ENCODE measurements around the gene PRKCA. TPM values are rescaled to one million over a fixed set of nuclear protein-coding genes. Genes with fewer than 3 reads are reported as not detected.

The PRKCA gene
- total and polyA plus RNA-seq, 4 experiments from 2014 or later, result 1.1 to 107 (median 56.1) TPM

DNA sequence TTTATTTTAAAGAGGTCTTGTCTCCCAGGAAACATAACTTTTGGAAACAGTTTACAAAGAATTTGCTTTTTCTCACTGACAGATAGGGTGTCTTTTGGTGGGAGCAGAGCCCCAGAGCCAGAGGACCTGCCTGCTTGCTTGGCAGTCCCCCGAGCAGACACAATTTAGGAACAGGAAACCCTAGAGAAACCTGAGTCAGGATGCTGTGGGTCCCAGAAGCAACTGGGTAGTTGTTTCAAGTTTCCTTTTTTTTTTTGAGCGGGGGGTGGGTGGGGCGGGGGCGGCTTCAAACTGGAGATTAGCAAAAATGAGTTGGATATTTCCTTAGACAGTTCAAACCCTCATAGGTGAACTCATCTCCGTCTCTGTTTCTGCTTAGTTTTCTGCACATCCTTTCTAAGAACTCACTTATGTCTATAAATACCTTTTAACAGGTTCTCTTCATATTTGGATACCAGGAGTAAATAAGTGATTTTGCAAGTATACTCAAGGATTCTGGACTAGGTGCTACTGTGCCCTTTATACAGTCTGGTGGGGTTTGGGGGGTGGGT is 135.1 kb downstream of the PRKCA start:
- no peaks in the 10 kb centered on the region for H3K9me3 ChIP-seq (ENCODE audit: control insufficient read depth in 1 of 2, low read length in 2 of 2)
- Mint-ChIP-seq H3K27me3 (no peaks in the 10 kb centered on the region), H3K27ac (peak overlapping the region in 2 of 7 donors; percentile 25 to 64), H3K4me3 (peak overlapping the region in 3 of 8 donors; percentile 21 to 40 (median 25)), H3K4me1 (peaks cover 15 to 52% (median 24%) of the 10 kb centered on the region in 4 donors), H3K36me3 (peaks cover 6 to 10% of the 10 kb centered on the region in 2 donors), H3K9me3 (peaks cover 0 to 2% (median 0%) of the 10 kb centered on the region in 8 donors)
- intact Hi-C loops (cut with micrococcal nuclease), result no loop called here
- no peaks in the 10 kb centered on the region for H3K27me3 ChIP-seq (ENCODE audit: insufficient read depth, low read length)
- no peak for DNase-seq
- H3K27ac ChIP-seq (ENCODE audit: low read depth, low read length), result no peak overlapping the region
- H3K4me1 ChIP-seq (ENCODE audit: insufficient read depth, low read length), result peaks cover 41% of the 10 kb centered on the region
- POLR2A ChIA-PET (ENCODE audit: partially characterized antibody), result no interaction called here
- no peak overlapping the region for H3K4me3 ChIP-seq (ENCODE audit: low read length in 2 of 2)
- no peaks in the 10 kb centered on the region for H3K36me3 ChIP-seq (ENCODE audit: insufficient read depth, low read length)
- CTCF ChIA-PET (ENCODE audit: partially characterized antibody), result interaction anchor here (1.2 to 1.4 kb wide), 2 partner anchors 129 to 236 kb away, joined by 3 to 4 read pairs; no protein-coding TSS in a partner anchor

DNA sequence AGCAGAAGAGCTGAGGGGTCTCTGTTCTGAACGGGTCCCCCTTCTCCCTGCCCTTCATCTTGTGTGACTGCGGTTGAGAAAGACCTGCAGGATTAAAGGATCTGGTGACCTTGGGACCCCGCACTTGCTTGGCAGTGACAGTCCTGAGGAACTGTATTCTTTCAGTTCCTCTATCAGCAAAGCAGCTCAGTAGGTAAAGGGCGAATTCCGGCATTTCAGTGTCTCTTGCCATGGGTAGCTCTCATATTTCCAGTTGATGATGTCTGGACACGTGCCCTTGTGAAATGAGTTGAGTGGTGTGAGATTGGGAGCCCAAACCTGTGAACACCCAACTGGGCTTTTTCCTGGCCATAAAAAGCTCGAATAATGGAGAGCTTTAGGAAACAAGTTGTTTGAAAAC is 135.7 kb downstream of the PRKCA start:
- H3K4me1 Mint-ChIP-seq, result peaks cover 18 to 52% (median 24%) of the 10 kb centered on the region in 4 donors
- peaks cover 10 to 16% of the 10 kb centered on the region in 2 donors for H3K36me3 Mint-ChIP-seq
- H3K27me3 ChIP-seq (ENCODE audit: insufficient read depth, low read length), result no peaks in the 10 kb centered on the region
- H3K4me3 ChIP-seq (ENCODE audit: low read length in 2 of 2), result no peak overlapping the region
- DNase-seq, result no peak
- POLR2A ChIA-PET (ENCODE audit: partially characterized antibody), result no interaction called here
- H3K4me3 Mint-ChIP-seq, result no peak overlapping the region
- H3K27ac Mint-ChIP-seq, result no peak overlapping the region
- H3K4me1 ChIP-seq (ENCODE audit: insufficient read depth, low read length), result peaks cover 36% of the 10 kb centered on the region
- no peaks in the 10 kb centered on the region for H3K9me3 ChIP-seq (ENCODE audit: control insufficient read depth in 1 of 2, low read length in 2 of 2)
- CTCF ChIA-PET (ENCODE audit: partially characterized antibody), result interaction anchor here (1.2 kb wide), 1 partner anchor 129 kb away, joined by 3 read pairs; no protein-coding TSS in a partner anchor
- no peak overlapping the region for H3K27ac ChIP-seq (ENCODE audit: low read depth, low read length)
- intact Hi-C loops (cut with micrococcal nuclease), result no loop called here
- H3K9me3 Mint-ChIP-seq, result peaks cover 0 to 2% (median 0%) of the 10 kb centered on the region in 8 donors
- no peaks in the 10 kb centered on the region for H3K27me3 Mint-ChIP-seq
- H3K36me3 ChIP-seq (ENCODE audit: insufficient read depth, low read length), result no peaks in the 10 kb centered on the region

DNA sequence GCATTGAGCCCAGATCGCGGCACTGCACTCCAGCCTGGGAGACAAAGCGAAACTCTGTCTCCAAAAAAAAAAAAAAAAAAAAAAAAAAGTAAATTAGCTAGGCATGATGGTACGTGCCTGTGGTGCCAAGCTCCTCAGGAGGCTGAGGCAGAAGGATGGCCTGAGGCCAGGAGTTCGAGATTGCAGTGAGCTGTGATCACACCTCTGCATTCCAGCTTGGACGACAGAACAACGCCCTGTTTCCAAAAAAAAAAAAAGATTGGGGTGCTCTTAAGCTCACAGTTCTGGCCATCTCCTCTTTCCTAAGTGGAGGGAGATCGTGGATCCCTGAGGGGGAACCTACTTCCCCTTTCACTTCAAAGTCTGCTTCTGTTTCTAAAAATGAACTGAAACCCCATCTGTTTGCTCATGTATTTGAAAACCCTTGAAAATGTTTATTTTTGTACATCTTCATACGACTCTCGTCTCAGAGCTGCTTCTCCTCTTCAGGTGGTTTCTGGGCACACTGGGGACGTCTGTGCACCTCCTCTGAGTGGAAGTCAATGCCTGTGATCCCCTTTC is 138.8 kb downstream of the PRKCA start:
- no peaks in the 10 kb centered on the region for H3K27me3 Mint-ChIP-seq
- Histone ChIP-seq H3K27me3 (ENCODE audit: insufficient read depth, low read length) (no peaks in the 10 kb centered on the region), H3K36me3 (ENCODE audit: insufficient read depth, low read length) (no peaks in the 10 kb centered on the region), H3K4me3 (ENCODE audit: low read length in 2 of 2) (no peak overlapping the region), H3K27ac (ENCODE audit: low read depth, low read length) (no peak overlapping the region), H3K9me3 (ENCODE audit: control insufficient read depth in 1 of 2, low read length in 2 of 2) (no peaks in the 10 kb centered on the region), H3K4me1 (ENCODE audit: insufficient read depth, low read length) (peaks cover 19% of the 10 kb centered on the region)
- peaks cover 0 to 2% (median 0%) of the 10 kb centered on the region in 8 donors for H3K9me3 Mint-ChIP-seq
- CTCF ChIA-PET (ENCODE audit: partially characterized antibody), result interaction anchor here (0.8 to 1.2 kb wide), 2 partner anchors 15 to 186 kb away, joined by 3 read pairs; no protein-coding TSS in a partner anchor
- H3K4me3 Mint-ChIP-seq, result peak overlapping the region in 1 of 8 donors; percentile 4
- DNase-seq, result no peak
- H3K27ac Mint-ChIP-seq, result peak overlapping the region in 2 of 7 donors; percentile 19 to 38
- POLR2A ChIA-PET (ENCODE audit: partially characterized antibody), result interaction anchor here (0.9 to 1.2 kb wide), 2 partner anchors 8 to 195 kb away, joined by 3 to 6 read pairs; no protein-coding TSS in a partner anchor
- intact Hi-C loops (cut with micrococcal nuclease), result no loop called here
- H3K4me1 Mint-ChIP-seq, result peaks cover 17 to 52% (median 38%) of the 10 kb centered on the region in 4 donors
- H3K36me3 Mint-ChIP-seq, result peaks cover 22 to 29% of the 10 kb centered on the region in 2 donors

DNA sequence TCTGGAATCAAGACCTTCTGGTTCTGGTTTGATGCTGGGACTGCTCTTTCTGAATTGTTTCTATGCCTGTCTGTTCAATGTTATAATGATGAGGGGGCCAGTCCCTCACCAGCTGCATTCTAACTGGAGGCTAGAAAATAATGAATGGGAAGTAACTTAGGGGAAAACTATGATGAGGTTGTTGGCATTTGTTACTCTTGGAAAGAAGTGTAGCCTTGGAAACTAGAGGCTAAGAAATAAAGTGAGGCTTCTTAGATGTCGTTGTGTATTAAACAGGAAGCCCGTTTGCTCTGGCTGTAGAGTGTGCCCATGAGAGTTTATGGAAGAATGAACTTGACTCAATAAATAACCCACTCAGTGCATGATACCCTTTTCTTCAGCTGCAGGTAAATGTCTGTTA is 140.8 kb downstream of the PRKCA start:
- H3K36me3 ChIP-seq (ENCODE audit: insufficient read depth, low read length), result no peaks in the 10 kb centered on the region
- no peak overlapping the region for H3K4me3 ChIP-seq (ENCODE audit: low read length in 2 of 2)
- DNase-seq, result no peak
- no peaks in the 10 kb centered on the region for H3K27me3 ChIP-seq (ENCODE audit: insufficient read depth, low read length)
- intact Hi-C loops (cut with micrococcal nuclease), result no loop called here
- H3K9me3 ChIP-seq (ENCODE audit: control insufficient read depth in 1 of 2, low read length in 2 of 2), result peaks cover 0 to 2% of the 10 kb centered on the region in 2 donors
- ChIA-PET CTCF (ENCODE audit: partially characterized antibody) (interaction anchor here (0.6 kb wide), 1 partner anchor 1602 kb away, joined by 3 read pairs; no protein-coding TSS in a partner anchor), POLR2A (ENCODE audit: partially characterized antibody) (no interaction called here)
- Mint-ChIP-seq H3K36me3 (peaks cover 26 to 27% of the 10 kb centered on the region in 2 donors), H3K4me3 (no peak overlapping the region), H3K27ac (peak overlapping the region in 2 of 7 donors; percentile 6 to 39), H3K4me1 (peaks cover 26 to 71% (median 52%) of the 10 kb centered on the region in 4 donors), H3K9me3 (peaks cover 0 to 2% (median 0%) of the 10 kb centered on the region in 8 donors), H3K27me3 (no peaks in the 10 kb centered on the region)
- no peak overlapping the region for H3K27ac ChIP-seq (ENCODE audit: low read depth, low read length)
- H3K4me1 ChIP-seq (ENCODE audit: insufficient read depth, low read length), result no peaks in the 10 kb centered on the region

DNA sequence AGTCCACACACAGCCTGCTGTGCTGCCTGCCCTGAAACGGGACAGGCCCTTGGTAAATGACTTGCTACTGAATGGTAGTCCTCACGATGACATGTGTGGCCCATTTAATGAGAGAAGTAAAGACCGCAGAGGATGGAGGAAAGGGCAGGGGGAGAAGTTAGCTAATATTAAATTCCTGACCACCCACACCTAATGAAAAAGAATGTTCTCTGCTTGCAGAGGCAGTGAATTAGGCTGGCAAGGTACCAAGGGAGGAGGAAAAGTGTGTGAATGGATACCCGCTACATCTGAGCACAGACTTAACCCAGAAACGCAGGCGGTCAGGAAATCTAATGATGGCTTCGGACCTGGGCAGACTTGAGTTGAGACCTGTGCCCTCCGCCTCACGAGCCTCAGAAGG is 141.2 kb downstream of the PRKCA start:
- Histone ChIP-seq H3K4me3 (ENCODE audit: low read length in 2 of 2) (no peak overlapping the region), H3K36me3 (ENCODE audit: insufficient read depth, low read length) (no peaks in the 10 kb centered on the region), H3K27ac (ENCODE audit: low read depth, low read length) (no peak overlapping the region), H3K9me3 (ENCODE audit: control insufficient read depth in 1 of 2, low read length in 2 of 2) (peaks cover 0 to 2% of the 10 kb centered on the region in 2 donors), H3K27me3 (ENCODE audit: insufficient read depth, low read length) (no peaks in the 10 kb centered on the region), H3K4me1 (ENCODE audit: insufficient read depth, low read length) (no peaks in the 10 kb centered on the region)
- no peaks in the 10 kb centered on the region for H3K27me3 Mint-ChIP-seq
- intact Hi-C loops (cut with micrococcal nuclease), result no loop called here
- CTCF ChIA-PET (ENCODE audit: partially characterized antibody), result interaction anchor here (0.6 kb wide), 1 partner anchor 1603 kb away, joined by 3 read pairs; no protein-coding TSS in a partner anchor
- H3K4me1 Mint-ChIP-seq, result peaks cover 27 to 71% (median 53%) of the 10 kb centered on the region in 4 donors
- peak overlapping the region in 1 of 8 donors; percentile 2 for H3K4me3 Mint-ChIP-seq
- POLR2A ChIA-PET (ENCODE audit: partially characterized antibody), result no interaction called here
- H3K27ac Mint-ChIP-seq, result peak overlapping the region in 2 of 7 donors; percentile 31 to 39
- no peak for DNase-seq
- peaks cover 0 to 2% (median 0%) of the 10 kb centered on the region in 8 donors for H3K9me3 Mint-ChIP-seq
- peaks cover 24 to 27% of the 10 kb centered on the region in 2 donors for H3K36me3 Mint-ChIP-seq

DNA sequence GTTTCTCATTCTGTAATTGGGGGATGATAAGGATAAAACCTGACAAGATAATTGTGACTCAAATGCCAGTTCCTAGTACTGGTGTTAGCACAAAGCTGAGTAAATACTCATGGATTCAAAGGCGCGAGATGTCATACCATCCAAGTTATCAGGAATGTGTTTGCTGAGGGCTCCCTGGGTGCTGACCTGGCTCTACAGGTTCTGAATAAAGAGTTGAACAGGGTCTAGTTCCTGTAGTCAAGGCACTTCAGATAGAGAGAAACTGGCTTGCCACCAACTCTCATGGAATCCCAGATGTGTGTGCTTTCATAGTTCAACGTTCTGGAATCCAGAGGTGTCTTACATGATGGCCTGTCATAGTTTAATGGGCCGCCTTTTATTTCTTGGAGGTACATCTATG is 141.6 kb downstream of the PRKCA start:
- ChIA-PET POLR2A (ENCODE audit: partially characterized antibody) (no interaction called here), CTCF (ENCODE audit: partially characterized antibody) (no interaction called here)
- Histone ChIP-seq H3K36me3 (ENCODE audit: insufficient read depth, low read length) (no peaks in the 10 kb centered on the region), H3K27me3 (ENCODE audit: insufficient read depth, low read length) (no peaks in the 10 kb centered on the region), H3K9me3 (ENCODE audit: control insufficient read depth in 1 of 2, low read length in 2 of 2) (peaks cover 0 to 2% of the 10 kb centered on the region in 2 donors), H3K4me1 (ENCODE audit: insufficient read depth, low read length) (no peaks in the 10 kb centered on the region), H3K27ac (ENCODE audit: low read depth, low read length) (no peak overlapping the region), H3K4me3 (ENCODE audit: low read length in 2 of 2) (no peak overlapping the region)
- DNase-seq, result no peak
- Mint-ChIP-seq H3K9me3 (peaks cover 0 to 2% (median 0%) of the 10 kb centered on the region in 8 donors), H3K4me3 (no peak overlapping the region), H3K4me1 (peaks cover 25 to 71% (median 55%) of the 10 kb centered on the region in 4 donors), H3K27me3 (no peaks in the 10 kb centered on the region), H3K36me3 (peaks cover 24 to 27% of the 10 kb centered on the region in 2 donors), H3K27ac (no peak overlapping the region)
- intact Hi-C loops (cut with micrococcal nuclease), result no loop called here

DNA sequence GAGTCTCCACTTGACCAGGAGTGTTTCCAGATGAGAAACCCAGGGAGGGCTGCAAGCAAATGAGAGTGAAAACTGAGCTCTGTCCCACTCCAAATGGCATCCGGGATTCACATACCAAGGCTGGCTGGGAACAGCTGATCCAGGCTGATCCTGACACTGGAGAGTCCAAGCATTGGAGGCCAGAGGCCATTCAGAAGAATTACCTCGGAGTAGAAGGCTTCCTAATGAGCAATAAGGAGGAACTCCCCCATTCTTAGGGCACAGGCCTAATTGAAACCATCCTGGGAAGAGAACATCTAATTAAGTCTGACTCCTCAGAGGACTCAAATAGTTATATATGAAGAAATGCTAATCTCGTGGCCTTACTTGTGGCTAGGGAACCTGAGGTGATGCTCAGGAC is 142.8 kb downstream of the PRKCA start:
- Mint-ChIP-seq H3K36me3 (peaks cover 24 to 27% of the 10 kb centered on the region in 2 donors), H3K27ac (peak overlapping the region in 3 of 7 donors; percentile 17 to 60 (median 37)), H3K27me3 (no peaks in the 10 kb centered on the region), H3K4me3 (no peak overlapping the region), H3K4me1 (peaks cover 33 to 82% (median 55%) of the 10 kb centered on the region in 4 donors), H3K9me3 (peaks cover 0 to 2% (median 0%) of the 10 kb centered on the region in 8 donors)
- Histone ChIP-seq H3K27me3 (ENCODE audit: insufficient read depth, low read length) (no peaks in the 10 kb centered on the region), H3K9me3 (ENCODE audit: control insufficient read depth in 1 of 2, low read length in 2 of 2) (peaks cover 0 to 2% of the 10 kb centered on the region in 2 donors), H3K27ac (ENCODE audit: low read depth, low read length) (no peak overlapping the region), H3K4me3 (ENCODE audit: low read length in 2 of 2) (no peak overlapping the region), H3K4me1 (ENCODE audit: insufficient read depth, low read length) (peaks cover 1% of the 10 kb centered on the region), H3K36me3 (ENCODE audit: insufficient read depth, low read length) (no peaks in the 10 kb centered on the region)
- POLR2A ChIA-PET (ENCODE audit: partially characterized antibody), result no interaction called here
- intact Hi-C loops (cut with micrococcal nuclease), result no loop called here
- no peak for DNase-seq
- CTCF ChIA-PET (ENCODE audit: partially characterized antibody), result no interaction called here

Data from CD4-positive, alpha-beta memory T cell (primary cell).